ELF-1 (cell line): ENCODE results near the gene ZNF212.
A peak's percentile ranks its signal among the peaks of the same experiment; 100 is the strongest.

Experiments used
- DNase-seq: peaks from one replicate; pipeline ENCODE4 v3.0.0-alpha.2; 2016; ENCODE audit warnings: low read depth, low spot score

The ZNF212 gene

DNA sequence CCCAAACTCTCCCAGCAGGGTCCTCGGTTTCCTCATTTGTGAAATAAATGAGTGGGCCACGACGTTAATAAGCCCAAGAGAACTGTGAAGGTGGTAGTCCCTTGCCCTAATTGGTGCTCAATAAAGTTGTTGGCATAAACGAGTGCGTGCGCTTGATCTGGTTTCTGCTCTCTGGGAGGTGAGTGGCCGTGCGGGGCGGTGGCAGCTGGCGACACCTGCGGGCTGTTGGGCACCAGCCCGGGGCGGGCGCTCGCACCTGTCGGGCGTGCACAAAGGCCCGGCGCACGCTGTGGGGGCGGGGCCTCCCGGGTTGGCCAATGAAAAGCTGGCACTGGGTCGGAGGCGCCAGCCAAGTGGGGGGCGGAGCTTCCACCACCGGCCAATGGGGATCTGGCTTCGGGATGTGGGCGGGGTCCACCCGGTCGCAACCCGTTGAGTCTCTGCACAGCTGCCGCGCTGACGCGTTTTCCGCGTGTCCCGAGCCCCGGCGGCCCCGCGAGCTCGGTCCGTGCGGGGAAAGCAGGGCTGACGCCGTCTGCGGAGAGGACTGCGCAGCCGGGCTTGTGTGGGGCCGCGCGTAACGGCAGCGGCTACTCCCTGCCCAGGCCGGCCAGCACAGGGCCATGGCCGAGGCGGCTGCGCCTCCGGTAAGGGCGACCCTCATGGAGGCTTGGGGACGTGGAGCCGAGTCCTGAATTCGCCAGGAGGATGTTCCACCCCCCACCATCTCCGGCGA is 45.6 kb downstream of the ZNF212 start:
- peak; percentile 96 for DNase-seq

DNA sequence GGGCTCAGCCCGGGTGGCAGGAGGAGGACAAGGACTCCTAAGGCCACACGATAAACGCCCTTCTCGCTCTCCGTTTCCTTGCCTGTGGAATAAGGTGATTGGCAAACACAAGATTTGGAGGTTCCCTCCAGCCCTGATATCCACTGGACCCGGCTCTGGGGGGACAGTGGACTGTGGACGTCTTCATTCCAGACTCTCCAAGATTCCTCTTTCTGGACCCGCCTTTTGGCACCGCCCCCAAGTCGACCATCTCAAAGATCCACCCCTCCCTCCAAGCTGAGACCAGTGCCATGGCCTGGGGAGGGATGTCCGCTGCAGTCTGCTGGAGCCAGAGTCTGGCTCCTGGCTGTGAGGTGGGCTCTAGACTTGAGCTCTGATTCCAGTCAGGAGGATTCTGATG is 46.2 kb downstream of the ZNF212 start:
- peak; percentile 47 for DNase-seq

DNA sequence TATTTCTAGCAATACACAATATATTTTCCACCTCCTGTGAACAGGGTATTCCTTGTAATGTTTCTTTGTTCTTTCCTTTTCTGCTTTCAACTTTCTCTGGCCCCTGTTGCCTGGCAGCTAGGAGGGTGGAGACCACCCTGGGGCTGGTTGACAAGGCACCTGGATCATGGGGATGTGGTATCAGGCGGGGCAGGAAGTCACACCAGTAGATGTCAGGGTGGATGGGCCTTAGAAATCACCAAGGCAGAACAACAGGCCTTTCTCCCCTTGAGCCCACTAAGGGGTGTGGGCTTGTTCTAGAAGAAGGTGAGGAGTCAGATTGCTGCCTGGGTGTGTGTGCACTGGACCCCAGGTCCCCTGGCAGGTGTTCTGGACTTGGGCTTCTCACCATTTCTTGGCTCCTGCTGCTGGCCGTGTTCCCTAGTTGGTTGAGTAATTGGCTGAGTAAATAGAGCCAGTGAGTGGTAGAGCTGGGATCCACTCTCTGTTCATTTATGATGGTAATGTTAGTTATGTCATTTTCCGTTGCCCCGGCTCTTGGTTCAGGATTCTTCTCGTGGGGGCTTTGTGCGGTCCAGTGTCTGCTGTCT is 47.5 kb downstream of the ZNF212 start:
- no peak for DNase-seq

GRCh38 chr7:149287622-149288021 is 48.2 kb downstream of the ZNF212 start:
- peak; percentile 56 for DNase-seq

DNA sequence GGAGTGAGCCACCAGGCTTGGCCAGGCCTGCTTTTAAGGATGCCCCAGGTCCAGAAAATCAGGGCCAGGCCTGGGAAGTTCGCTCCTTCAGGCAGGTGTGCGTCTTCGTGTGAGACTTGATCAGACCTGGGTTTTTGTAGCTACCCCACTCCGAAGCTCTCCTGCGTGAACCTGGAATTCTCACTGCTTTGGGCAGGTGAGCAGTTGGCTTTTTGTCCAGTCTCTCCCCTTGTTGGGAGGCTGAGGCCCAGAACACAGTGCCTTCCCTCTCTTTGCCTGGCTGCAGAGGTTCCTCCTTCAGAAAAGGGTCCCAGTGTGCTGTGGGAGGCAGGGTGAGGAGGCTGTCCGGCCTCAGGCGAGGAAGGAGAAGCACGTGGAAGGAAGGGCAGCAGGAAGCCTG is 49.8 kb downstream of the ZNF212 start:
- no peak for DNase-seq

DNA sequence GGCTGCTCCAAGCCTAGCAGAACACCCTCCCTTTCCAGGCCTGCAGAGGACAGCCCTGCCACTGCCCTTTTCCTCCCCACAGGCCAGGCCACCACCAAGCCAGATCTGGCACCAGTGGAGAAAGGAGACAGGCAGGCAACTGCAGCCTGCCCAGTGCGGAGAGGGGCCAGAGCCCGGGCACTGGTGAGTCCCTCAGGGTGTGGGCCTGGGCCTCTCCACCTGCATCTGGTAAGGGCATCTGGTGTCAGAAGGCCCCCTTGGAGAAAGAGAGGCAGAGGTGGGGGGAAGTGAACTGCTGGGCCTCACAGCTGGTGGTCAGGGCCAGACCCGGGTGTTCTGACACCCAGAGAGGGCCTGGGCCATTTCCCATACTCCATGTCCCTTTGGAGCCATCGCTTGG is 50.4 kb downstream of the ZNF212 start:
- DNase-seq: no peak

- DNase-seq: no peak
Observed at GRCh38 chr7:149291036-149291780, 51.8 kb downstream of the ZNF212 start.

GRCh38 chr7:149291781-149292461 is 52.5 kb downstream of the ZNF212 start:
- no peak for DNase-seq

- DNase-seq: peak; percentile 65
Observed at GRCh38 chr7:149292462-149292823, 53.0 kb downstream of the ZNF212 start.

DNA sequence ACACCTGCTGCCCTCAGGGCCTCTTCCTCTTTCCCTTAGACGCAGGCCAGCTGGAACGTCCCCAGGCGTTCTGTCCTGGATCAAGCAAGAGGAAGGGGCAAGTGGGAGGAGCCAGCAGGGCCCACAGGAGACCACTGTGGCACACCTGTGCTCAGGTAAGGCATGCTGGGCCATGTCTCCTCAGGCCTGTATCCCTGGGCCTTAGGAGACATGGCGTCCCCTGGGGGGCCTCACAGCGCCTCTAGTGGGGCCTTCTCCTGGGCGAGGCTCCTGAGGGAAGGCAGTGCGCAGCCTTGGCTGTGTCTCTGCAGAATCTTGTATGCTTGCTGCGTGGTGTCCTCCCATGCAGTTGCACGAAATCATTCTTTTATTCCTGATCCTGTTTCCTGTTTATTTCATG is 53.9 kb downstream of the ZNF212 start:
- no peak for DNase-seq

DNA sequence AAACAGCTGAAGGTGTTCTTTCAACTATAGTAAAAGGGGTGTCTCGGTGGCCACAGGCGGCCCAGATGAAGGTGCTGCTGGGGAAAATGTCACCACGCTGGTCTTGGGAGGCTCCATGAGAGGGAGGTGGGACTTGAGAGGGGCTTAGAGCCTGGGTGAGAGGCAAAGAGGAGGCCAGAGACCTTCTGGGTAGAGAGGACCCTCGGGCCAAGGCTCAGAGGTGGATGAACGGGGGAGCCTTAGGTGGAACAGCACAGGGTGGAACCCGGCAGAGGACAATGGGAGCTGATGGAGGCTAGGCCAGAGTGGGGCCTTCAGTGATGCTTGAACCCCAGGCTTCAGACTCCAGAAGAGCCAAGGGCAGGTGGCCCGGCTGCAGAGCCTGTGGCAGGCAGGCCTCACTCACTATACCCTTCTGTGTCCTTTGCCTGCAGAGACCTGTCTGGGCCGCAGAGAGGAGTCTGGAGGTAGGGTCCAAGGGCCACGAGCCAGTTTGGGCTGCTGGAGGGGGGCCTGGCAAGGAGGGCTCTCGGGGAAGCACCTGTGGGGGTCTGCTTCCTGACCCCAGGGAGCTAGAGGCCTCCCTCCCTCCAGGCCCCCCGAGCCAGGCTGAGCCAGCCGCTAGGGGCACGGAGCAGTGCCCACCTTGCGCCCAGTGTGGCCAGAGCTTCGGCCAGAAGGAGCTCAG is 54.6 kb downstream of the ZNF212 start:
- DNase-seq: no peak

DNA sequence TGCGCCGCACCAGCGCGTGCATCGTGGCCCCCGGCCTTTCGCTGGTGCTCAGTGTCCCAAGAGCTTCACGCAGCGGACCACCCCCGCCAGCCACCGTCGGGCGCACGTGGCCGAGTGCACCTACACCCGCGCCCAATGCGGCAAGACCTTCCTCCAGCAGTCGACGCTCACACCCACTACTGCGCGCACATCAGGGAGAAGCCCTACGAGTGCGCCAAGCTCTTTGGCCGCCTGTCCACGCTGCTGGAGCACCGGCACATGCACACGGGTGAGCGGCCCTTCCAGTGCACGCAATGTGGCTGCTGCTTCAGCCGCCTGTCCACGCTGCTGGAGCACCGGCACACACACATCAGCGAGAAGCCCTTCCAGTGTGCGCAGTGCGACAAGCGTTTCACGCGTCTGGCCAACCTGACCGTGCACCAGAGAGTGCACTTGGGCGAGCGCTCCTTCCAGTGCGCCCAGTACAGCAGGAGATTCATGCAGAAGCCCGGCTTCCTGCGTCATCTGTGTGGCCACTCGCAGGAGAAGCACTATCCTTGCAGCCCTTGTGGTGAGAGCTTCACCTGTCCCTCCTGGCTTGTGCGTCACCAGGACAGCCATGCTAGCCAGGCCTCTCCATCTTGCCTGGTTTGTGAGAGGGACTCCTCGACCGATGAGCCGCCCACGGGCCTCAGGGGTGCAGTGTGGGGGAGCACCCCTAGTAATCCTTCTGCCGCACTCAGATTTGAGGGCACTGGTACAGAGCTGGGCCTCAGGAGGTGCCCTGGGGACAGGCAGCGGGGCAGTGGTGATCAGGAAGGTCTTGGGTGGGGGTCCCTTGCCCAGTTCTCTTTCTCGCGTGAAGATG is 55.4 kb downstream of the ZNF212 start:
- DNase-seq: no peak

DNA sequence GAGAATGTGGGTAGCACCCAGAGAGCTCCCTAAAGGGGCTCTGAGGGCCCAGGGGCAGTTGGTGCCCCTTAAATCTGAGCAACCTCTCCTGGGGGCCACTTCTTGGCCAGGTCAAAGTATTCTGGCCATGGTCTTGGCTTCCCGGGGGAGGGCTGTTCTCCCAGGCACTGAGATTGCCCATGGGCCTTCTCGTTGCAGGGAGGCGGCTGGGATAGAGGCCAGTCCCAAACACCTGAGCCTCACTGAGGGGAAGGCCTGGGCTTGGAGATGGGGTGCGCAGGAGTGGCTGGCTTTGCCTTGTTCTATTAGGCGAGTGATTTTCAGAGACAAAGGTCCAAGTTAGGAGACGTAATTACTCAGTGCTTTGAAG is 56.0 kb downstream of the ZNF212 start:
- DNase-seq: no peak

DNA sequence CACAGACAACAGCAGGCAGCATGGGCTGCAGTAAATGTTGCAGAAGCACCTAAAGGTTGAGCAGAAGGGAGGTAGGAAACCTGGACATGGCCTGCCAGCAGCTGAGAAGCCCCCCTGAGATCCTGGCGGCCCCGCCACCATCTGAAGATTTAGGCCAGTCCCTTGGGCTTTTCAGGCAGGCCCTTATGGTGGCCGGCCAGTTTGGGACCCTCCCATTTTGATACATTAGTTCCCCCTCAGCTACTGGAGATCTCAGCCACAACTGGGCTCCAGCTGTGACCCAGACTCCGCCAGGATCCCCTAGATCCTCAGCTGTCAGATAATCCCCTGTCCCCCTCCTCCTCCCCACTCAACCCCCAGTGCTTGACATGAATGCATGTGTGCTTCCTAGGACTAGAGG is 56.9 kb downstream of the ZNF212 start:
- no peak for DNase-seq

DNA sequence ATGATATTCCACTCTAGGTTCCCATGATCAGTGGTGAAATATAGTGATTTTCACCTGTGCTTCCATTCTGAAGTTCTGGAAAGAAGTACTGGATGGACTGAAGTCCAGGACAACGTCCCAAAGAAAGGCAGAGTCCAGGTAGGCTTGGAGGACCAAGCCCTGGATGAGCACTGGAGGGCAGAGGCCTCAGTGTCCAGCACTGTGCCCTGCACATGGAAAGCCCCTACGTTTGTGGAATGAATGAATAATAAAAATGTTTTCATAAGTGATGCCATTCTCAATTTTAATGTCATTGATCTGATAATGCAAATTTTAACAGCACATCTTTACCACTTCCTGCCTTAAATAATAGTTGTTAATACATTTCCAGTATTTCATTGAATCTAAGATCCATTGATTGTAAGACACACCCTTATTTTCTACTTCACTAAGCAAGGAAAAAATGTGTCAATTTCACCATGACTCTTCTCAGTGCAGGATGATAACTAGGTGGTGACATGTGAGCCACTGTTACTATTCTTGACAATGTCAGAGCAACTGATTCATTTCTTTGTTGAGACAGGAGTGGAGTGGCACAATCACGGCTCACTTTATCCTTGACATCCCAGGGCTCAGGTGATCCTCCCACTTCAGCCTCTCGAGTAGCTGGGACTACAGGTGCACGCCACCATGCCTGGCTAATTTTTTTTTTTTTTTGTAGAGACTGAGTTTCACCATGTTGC is 57.7 kb downstream of the ZNF212 start:
- no peak for DNase-seq

GRCh38 chr7:149300620-149301285 is 61.3 kb downstream of the ZNF212 start:
- no peak for DNase-seq

GRCh38 chr7:149302222-149302621 is 62.8 kb downstream of the ZNF212 start:
- no peak for DNase-seq

GRCh38 chr7:149302865-149303264 is 63.4 kb downstream of the ZNF212 start:
- no peak for DNase-seq

DNA sequence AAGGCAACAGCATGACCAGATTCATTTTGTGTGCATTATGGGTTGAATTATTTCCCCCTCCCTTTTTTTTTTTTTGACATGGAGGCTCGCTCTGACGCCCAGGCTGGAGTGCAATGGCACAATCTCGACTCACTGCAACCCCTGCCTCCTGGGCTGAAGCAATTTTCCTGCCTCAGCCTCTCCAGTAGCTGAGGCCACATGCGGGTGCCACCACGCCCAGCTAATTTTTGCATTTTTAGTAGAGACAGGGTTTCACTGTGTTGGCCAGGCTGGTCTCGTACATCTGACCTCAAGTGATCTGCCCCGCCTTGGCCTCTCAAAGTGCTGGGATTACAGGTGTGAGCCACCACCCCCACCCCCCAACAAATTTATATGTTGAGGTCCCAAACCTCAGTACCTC is 64.6 kb downstream of the ZNF212 start:
- DNase-seq: no peak
